GM12878 (cell line): ENCODE results near the gene ADGRL4. TPM values are rescaled to one million over a fixed set of nuclear protein-coding genes. Genes with fewer than 3 reads are reported as not detected.

Experiments
- BCL11A ChIP-seq: IDR thresholded peaks from 2 replicates; pipeline ENCODE4 v1.6.1; 2011; ENCODE audit warnings: low read depth, low read length
- BRCA1 ChIP-seq: IDR thresholded peaks from 2 replicates; pipeline ENCODE4 v1.6.1; 2011; ENCODE audit warnings: low read depth, low read length, improper control_type of control experiment
- CBFB ChIP-seq: IDR thresholded peaks from 2 replicates; pipeline ENCODE4 v1.6.1; 2016; ENCODE audit warnings: antibody characterized with exemption, low read depth
- CREB1 ChIP-seq: IDR thresholded peaks from 2 replicates; pipeline ENCODE4 v1.6.1; 2012; ENCODE audit warnings: low read depth, mild to moderate bottlenecking, inconsistent platforms
- CREM ChIP-seq: IDR thresholded peaks from 2 replicates; pipeline ENCODE4 v1.6.1; 2014; ENCODE audit warnings: antibody characterized with exemption, low read depth
- DPF2 ChIP-seq: fragments of 450-650 bp; IDR thresholded peaks from 2 replicates; pipeline ENCODE4 v1.6.1; 2017; ENCODE audit warnings: mild to moderate bottlenecking
- EP300 ChIP-seq, 2 experiments: fragments of 150-350 bp in 1 of 2; IDR thresholded peaks; 2 replicates each; pipeline ENCODE4 v1.6.1; 2011 to 2012; ENCODE audit warnings: low read depth in 2 of 2, low read length in 2 of 2, borderline replicate concordance in 1 of 2, improper control_type of control experiment in 1 of 2, inconsistent platforms in 1 of 2; ENCODE audit not compliant: control insufficient read depth in 1 of 2
- FOXM1 ChIP-seq: IDR thresholded peaks from 2 replicates; pipeline ENCODE4 v1.6.1; 2012; ENCODE audit warnings: low read depth, mild to moderate bottlenecking, inconsistent platforms, low read length, moderate library complexity
- GATAD2B ChIP-seq: fragments of 450-650 bp; conservative IDR thresholded peaks from 2 replicates; pipeline ENCODE4 v1.6.1; 2017; ENCODE audit warnings: low read depth, mild to moderate bottlenecking, moderate library complexity
- MEF2A ChIP-seq: IDR thresholded peaks from 2 replicates; pipeline ENCODE4 v1.6.1; 2011; ENCODE audit warnings: low read depth, mild to moderate bottlenecking, low read length, moderate library complexity; ENCODE audit not compliant: insufficient read depth
- MTA3 ChIP-seq: IDR thresholded peaks from 2 replicates; pipeline ENCODE4 v1.6.1; 2012; ENCODE audit warnings: low read length, inconsistent platforms, borderline replicate concordance
- NFIC ChIP-seq: IDR thresholded peaks from 2 replicates; pipeline ENCODE4 v1.6.1; 2012; ENCODE audit warnings: low read depth, mild to moderate bottlenecking, inconsistent platforms, low read length, moderate library complexity
- PAX8 ChIP-seq: fragments of 450-650 bp; IDR thresholded peaks from 2 replicates; pipeline ENCODE4 v1.6.1; 2017; ENCODE audit warnings: mild to moderate bottlenecking, moderate library complexity
- PML ChIP-seq: IDR thresholded peaks from 2 replicates; pipeline ENCODE4 v1.6.1; 2012; ENCODE audit warnings: low read length, inconsistent platforms
- RUNX3 ChIP-seq: IDR thresholded peaks from 2 replicates; pipeline ENCODE4 v1.6.1; 2012; ENCODE audit warnings: low read length, inconsistent platforms
- SP1 ChIP-seq: IDR thresholded peaks from one replicate; pipeline ENCODE4 v1.6.1; 2011; ENCODE audit warnings: low read depth, low read length
- SPI1 ChIP-seq: IDR thresholded peaks from 2 replicates; pipeline ENCODE4 v1.6.1; 2011; ENCODE audit warnings: low read depth, mild to moderate bottlenecking, low read length, moderate library complexity, borderline replicate concordance; ENCODE audit not compliant: insufficient read depth
- YBX1 ChIP-seq: fragments of 450-650 bp; IDR thresholded peaks from 2 replicates; pipeline ENCODE4 v1.6.1; 2016; ENCODE audit warnings: antibody characterized with exemption
- ZBED1 ChIP-seq: IDR thresholded peaks from 2 replicates; pipeline ENCODE4 v1.6.1; 2016; ENCODE audit warnings: borderline replicate concordance
- ZNF207 ChIP-seq: fragments of 450-650 bp; IDR thresholded peaks from 2 replicates; pipeline ENCODE4 v1.6.1; 2014; ENCODE audit warnings: antibody characterized with exemption, mild to moderate bottlenecking, borderline replicate concordance
- ZNF217 ChIP-seq: fragments of 450-650 bp; IDR thresholded peaks from 2 replicates; pipeline ENCODE4 v1.6.1; 2017; ENCODE audit warnings: antibody characterized with exemption, mild to moderate bottlenecking
- polyA plus RNA-seq, 11 experiments: library from polyadenylated mRNA; depleted of rRNA in 4 of 11; unstranded in 6 of 11; stranded (reverse) in 5 of 11; fragments of >200 nt; fragmentation: Nextera tagmentation in 4 of 11; fragmentation: Illumina TruSeq in 1 of 11; extraction: Ambion mirVana in 4 of 11; extraction: Trizol in 1 of 11; gene quantifications; 1 replicate in 1 of 11; 2 replicates in 10 of 11; pipeline versions ENCODE4 v1.2.1 to v1.2.3, GENCODE V29; 2011 to 2016; ENCODE audit warnings: inconsistent platforms in 2 of 11, missing spikeins in 2 of 11, low read depth in 1 of 11
- total RNA-seq, 4 experiments: library from RNA; depleted of rRNA in 3 of 4; stranded (reverse); fragments of >200 nt in 3 of 4; fragmentation: Illumina TruSeq in 1 of 4; extraction: Trizol in 1 of 4; gene quantifications; 2 replicates each; pipeline versions ENCODE4 v1.2.1 to v1.2.3, GENCODE V29; 2013 to 2021
- TF ChIP-seq, protein P1 (sequence below): fragments of 450-650 bp; IDR thresholded peaks from 2 replicates; pipeline ENCODE4 v1.6.1; 2014; ENCODE audit warnings: mild to moderate bottlenecking
- TF ChIP-seq, protein P2 (sequence below): fragments of 150-350 bp; IDR thresholded peaks from 2 replicates; pipeline ENCODE4 v1.6.1; 2014; ENCODE audit warnings: mild to moderate bottlenecking, low read depth, low read length
- TF ChIP-seq, protein P3 (sequence below): fragments of 450-650 bp; IDR thresholded peaks from 2 replicates; pipeline ENCODE4 v1.6.1; 2018; ENCODE audit warnings: mild to moderate bottlenecking, low read depth, moderate library complexity; ENCODE audit not compliant: partially characterized antibody
- TF ChIP-seq, protein P4 (sequence below): fragments of 450-650 bp; IDR thresholded peaks from 2 replicates; pipeline ENCODE4 v1.6.1; 2016; ENCODE audit warnings: mild to moderate bottlenecking
- TF ChIP-seq, protein P5 (sequence below): IDR thresholded peaks from 2 replicates; pipeline ENCODE4 v1.6.1; 2012; ENCODE audit warnings: low read depth, low read length, improper control_type of control experiment

The ADGRL4 gene
- total and polyA plus RNA-seq, 10 of the 15 experiments (the other 5 are each of a cell fraction or from before 2014, with no cell fraction given) = not detected

DNA sequence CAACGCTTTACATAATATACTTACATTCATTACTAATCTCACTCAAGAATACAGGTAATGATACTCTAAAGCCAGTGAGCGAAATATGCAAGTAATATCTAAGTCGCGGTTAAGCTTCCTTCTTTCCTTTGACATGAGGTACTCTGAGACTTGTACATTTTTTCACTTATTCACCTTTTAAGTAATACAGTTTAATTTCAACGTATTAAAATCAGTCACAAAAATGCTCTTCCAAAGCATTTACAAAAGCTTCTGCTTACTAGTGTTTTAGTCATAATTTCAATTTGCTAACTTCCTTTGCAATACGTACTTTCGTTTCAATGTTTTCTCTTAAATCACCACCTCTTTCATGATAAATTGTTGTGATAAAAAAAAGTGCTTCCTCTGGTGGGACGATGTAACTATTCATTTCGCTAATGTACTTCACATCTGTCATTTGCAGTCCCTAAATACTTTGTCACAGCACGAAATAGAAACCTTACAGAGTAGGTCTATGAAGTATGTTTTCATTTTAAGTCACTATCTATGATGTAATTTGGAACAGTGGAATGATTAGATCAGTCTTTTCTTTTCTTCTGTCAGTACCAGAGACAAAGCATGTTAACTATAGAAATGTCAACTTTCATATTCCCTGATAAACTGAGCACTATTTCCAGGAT lies 34.0 kb upstream of the ADGRL4 start (continued):
- TF ChIP-seq, protein P1, sequence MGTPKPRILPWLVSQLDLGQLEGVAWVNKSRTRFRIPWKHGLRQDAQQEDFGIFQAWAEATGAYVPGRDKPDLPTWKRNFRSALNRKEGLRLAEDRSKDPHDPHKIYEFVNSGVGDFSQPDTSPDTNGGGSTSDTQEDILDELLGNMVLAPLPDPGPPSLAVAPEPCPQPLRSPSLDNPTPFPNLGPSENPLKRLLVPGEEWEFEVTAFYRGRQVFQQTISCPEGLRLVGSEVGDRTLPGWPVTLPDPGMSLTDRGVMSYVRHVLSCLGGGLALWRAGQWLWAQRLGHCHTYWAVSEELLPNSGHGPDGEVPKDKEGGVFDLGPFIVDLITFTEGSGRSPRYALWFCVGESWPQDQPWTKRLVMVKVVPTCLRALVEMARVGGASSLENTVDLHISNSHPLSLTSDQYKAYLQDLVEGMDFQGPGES = no peak
- peak; percentile 58; the same call in 1 of the 2 replicates for TF ChIP-seq BCL11A
- peak; percentile 82; the same call in 1 of the 2 replicates for TF ChIP-seq MEF2A
- peak; percentile 98 for TF ChIP-seq NFIC
- TF ChIP-seq EP300 (IDR thresholded peaks at IDR 0.05; ENCODE audit: borderline replicate concordance in 1 of 2, control insufficient read depth in 1 of 2, low read depth in 2 of 2, low read length in 2 of 2) = peak in 1 of 2 experiments; percentile 36; a peak in 1 of 4 replicates
- no peak for TF ChIP-seq ZNF217
- TF ChIP-seq MTA3 = peak; percentile 75
- peak; percentile 63; the same call in 1 of the 2 replicates for TF ChIP-seq RUNX3
- no peak for TF ChIP-seq PAX8
- TF ChIP-seq ZBED1 = peak; percentile 98
- TF ChIP-seq YBX1 = no peak
- no peak for TF ChIP-seq SPI1
- TF ChIP-seq, protein P2, sequence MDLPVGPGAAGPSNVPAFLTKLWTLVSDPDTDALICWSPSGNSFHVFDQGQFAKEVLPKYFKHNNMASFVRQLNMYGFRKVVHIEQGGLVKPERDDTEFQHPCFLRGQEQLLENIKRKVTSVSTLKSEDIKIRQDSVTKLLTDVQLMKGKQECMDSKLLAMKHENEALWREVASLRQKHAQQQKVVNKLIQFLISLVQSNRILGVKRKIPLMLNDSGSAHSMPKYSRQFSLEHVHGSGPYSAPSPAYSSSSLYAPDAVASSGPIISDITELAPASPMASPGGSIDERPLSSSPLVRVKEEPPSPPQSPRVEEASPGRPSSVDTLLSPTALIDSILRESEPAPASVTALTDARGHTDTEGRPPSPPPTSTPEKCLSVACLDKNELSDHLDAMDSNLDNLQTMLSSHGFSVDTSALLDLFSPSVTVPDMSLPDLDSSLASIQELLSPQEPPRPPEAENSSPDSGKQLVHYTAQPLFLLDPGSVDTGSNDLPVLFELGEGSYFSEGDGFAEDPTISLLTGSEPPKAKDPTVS = no peak
- 0 out of 2 replicates have a peak, but pooled peaks have one; percentile 33 for TF ChIP-seq CBFB
- peak; percentile 64; the same call in 1 of the 2 replicates for TF ChIP-seq PML
- TF ChIP-seq CREB1 = peak; percentile 97
- TF ChIP-seq, protein P3, sequence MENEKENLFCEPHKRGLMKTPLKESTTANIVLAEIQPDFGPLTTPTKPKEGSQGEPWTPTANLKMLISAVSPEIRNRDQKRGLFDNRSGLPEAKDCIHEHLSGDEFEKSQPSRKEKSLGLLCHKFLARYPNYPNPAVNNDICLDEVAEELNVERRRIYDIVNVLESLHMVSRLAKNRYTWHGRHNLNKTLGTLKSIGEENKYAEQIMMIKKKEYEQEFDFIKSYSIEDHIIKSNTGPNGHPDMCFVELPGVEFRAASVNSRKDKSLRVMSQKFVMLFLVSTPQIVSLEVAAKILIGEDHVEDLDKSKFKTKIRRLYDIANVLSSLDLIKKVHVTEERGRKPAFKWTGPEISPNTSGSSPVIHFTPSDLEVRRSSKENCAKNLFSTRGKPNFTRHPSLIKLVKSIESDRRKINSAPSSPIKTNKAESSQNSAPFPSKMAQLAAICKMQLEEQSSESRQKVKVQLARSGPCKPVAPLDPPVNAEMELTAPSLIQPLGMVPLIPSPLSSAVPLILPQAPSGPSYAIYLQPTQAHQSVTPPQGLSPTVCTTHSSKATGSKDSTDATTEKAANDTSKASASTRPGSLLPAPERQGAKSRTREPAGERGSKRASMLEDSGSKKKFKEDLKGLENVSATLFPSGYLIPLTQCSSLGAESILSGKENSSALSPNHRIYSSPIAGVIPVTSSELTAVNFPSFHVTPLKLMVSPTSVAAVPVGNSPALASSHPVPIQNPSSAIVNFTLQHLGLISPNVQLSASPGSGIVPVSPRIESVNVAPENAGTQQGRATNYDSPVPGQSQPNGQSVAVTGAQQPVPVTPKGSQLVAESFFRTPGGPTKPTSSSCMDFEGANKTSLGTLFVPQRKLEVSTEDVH = no peak
- TF ChIP-seq FOXM1 = peak; percentile 95; the same call in 1 of the 2 replicates
- no peak for TF ChIP-seq ZNF207
- TF ChIP-seq, protein P4, sequence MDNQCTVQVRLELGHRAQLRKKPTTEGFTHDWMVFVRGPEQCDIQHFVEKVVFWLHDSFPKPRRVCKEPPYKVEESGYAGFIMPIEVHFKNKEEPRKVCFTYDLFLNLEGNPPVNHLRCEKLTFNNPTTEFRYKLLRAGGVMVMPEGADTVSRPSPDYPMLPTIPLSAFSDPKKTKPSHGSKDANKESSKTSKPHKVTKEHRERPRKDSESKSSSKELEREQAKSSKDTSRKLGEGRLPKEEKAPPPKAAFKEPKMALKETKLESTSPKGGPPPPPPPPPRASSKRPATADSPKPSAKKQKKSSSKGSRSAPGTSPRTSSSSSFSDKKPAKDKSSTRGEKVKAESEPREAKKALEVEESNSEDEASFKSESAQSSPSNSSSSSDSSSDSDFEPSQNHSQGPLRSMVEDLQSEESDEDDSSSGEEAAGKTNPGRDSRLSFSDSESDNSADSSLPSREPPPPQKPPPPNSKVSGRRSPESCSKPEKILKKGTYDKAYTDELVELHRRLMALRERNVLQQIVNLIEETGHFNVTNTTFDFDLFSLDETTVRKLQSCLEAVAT = no peak
- peak; percentile 97 for TF ChIP-seq CREM
- TF ChIP-seq GATAD2B = no peak
- TF ChIP-seq BRCA1 = no peak
- TF ChIP-seq, protein P5, sequence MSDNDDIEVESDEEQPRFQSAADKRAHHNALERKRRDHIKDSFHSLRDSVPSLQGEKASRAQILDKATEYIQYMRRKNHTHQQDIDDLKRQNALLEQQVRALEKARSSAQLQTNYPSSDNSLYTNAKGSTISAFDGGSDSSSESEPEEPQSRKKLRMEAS = no peak
- TF ChIP-seq DPF2 = 0 out of 2 replicates have a peak, but pooled peaks have one; percentile 18
- TF ChIP-seq SP1 = no peak
